ENCODE data around the gene GPRIN1.

The GPRIN1 gene

GRCh38 chr5:176608937-176609723 lies 826 bp downstream of the GPRIN1 start:
- TF ChIP-seq BHLHE40 (IDR thresholded peaks at IDR 0.05; ENCODE audit: borderline replicate concordance) (no peak), FOXK2 (IDR thresholded peaks at IDR 0.05) (no peak), CTBP1 (IDR thresholded peaks at IDR 0.05; ENCODE audit: borderline replicate concordance) (no peak), PKNOX1 (IDR thresholded peaks at IDR 0.05) (no peak), NFRKB (IDR thresholded peaks at IDR 0.05) (no peak), ARNT (IDR thresholded peaks at IDR 0.05) (no peak), FOXM1 (IDR thresholded peaks at IDR 0.05; ENCODE audit: borderline replicate concordance) (no peak), LEF1 (IDR thresholded peaks at IDR 0.05; ENCODE audit: borderline replicate concordance) (no peak), ELF4 (IDR thresholded peaks at IDR 0.05) (no peak), ZNF384 (IDR thresholded peaks at IDR 0.05) (no peak), L3MBTL2 (conservative IDR thresholded peaks at IDR 0.05) (no peak), TARDBP (IDR thresholded peaks at IDR 0.05) (no peak), HDGF (IDR thresholded peaks at IDR 0.05; ENCODE audit: borderline replicate concordance) (no peak)
- ChIA-PET CTCF (no interaction called here), POLR2A (interaction anchor here (0.9 to 1.4 kb wide), 6 partner anchors 13 to 39 kb away, joined by 3 read pairs; partner anchors contain the start of genes EIF4E1B, SNCB and TSPAN17)
- DNase-seq (ENCODE audit: extremely low spot score) = no peak

GRCh38 chr5:176608142-176608705 lies 1.7 kb downstream of the GPRIN1 start:
- TF ChIP-seq SP1 (IDR thresholded peaks at IDR 0.05) (no peak), CTBP1 (IDR thresholded peaks at IDR 0.05; ENCODE audit: borderline replicate concordance) (no peak), FOXA1 (IDR thresholded peaks at IDR 0.05) (no peak), BHLHE40 (IDR thresholded peaks at IDR 0.05; ENCODE audit: borderline replicate concordance) (no peak), NFRKB (IDR thresholded peaks at IDR 0.05) (no peak), SUZ12 (IDR thresholded peaks at IDR 0.05) (no peak), PKNOX1 (IDR thresholded peaks at IDR 0.05) (no peak), FOXM1 (IDR thresholded peaks at IDR 0.05; ENCODE audit: borderline replicate concordance) (no peak), FOXK2 (IDR thresholded peaks at IDR 0.05) (no peak), L3MBTL2 (conservative IDR thresholded peaks at IDR 0.05) (no peak), TARDBP (IDR thresholded peaks at IDR 0.05) (no peak), LEF1 (IDR thresholded peaks at IDR 0.05; ENCODE audit: borderline replicate concordance) (no peak), ELF4 (IDR thresholded peaks at IDR 0.05) (no peak), ARNT (IDR thresholded peaks at IDR 0.05) (no peak), HDGF (IDR thresholded peaks at IDR 0.05; ENCODE audit: borderline replicate concordance) (no peak), ZNF384 (IDR thresholded peaks at IDR 0.05) (no peak)
- CTCF ChIA-PET = interaction anchor here (0.6 kb wide), 1 partner anchor 885 kb away, joined by 3 read pairs; no protein-coding TSS in a partner anchor
- no peak for DNase-seq (ENCODE audit: extremely low spot score)
- POLR2A ChIA-PET = interaction anchor here (1.2 kb wide), 1 partner anchor 13 kb away, joined by 3 read pairs; no protein-coding TSS in a partner anchor

- POLR2A ChIA-PET = interaction anchor here (1.4 to 1.7 kb wide), 2 partner anchors 40 to 70 kb away, joined by 3 to 7 read pairs; partner anchors contain the start of genes RNF44 and TSPAN17
- DNase-seq (ENCODE audit: extremely low spot score) = no peak
- TF ChIP-seq ZNF384 (IDR thresholded peaks at IDR 0.05) (no peak), LEF1 (IDR thresholded peaks at IDR 0.05; ENCODE audit: borderline replicate concordance) (no peak), BHLHE40 (IDR thresholded peaks at IDR 0.05; ENCODE audit: borderline replicate concordance) (no peak), HDGF (IDR thresholded peaks at IDR 0.05; ENCODE audit: borderline replicate concordance) (no peak), FOXA1 (IDR thresholded peaks at IDR 0.05) (no peak), CTBP1 (IDR thresholded peaks at IDR 0.05; ENCODE audit: borderline replicate concordance) (no peak), PKNOX1 (IDR thresholded peaks at IDR 0.05) (no peak), FOXM1 (IDR thresholded peaks at IDR 0.05; ENCODE audit: borderline replicate concordance) (no peak), TARDBP (IDR thresholded peaks at IDR 0.05) (no peak), ARNT (IDR thresholded peaks at IDR 0.05) (no peak), L3MBTL2 (conservative IDR thresholded peaks at IDR 0.05) (no peak), SUZ12 (IDR thresholded peaks at IDR 0.05) (no peak), NFRKB (IDR thresholded peaks at IDR 0.05) (no peak), FOXK2 (IDR thresholded peaks at IDR 0.05) (no peak), SP1 (IDR thresholded peaks at IDR 0.05) (no peak), ELF4 (IDR thresholded peaks at IDR 0.05) (no peak)
- CTCF ChIA-PET = interaction anchor here (0.6 kb wide), 1 partner anchor 69 kb away, joined by 3 read pairs; no protein-coding TSS in a partner anchor
Measured at GRCh38 chr5:176606875-176607274, 3.1 kb downstream of the GPRIN1 start.

GRCh38 chr5:176606032-176606431 lies 3.9 kb downstream of the GPRIN1 start:
- CTCF ChIA-PET = interaction anchor here (0.9 kb wide), 1 partner anchor 55 kb away, joined by 4 read pairs; no protein-coding TSS in a partner anchor
- POLR2A ChIA-PET = interaction anchor here (1.4 to 1.7 kb wide), 2 partner anchors 41 to 69 kb away, joined by 3 to 7 read pairs; partner anchors contain the start of genes RNF44 and TSPAN17
- TF ChIP-seq SUZ12 (IDR thresholded peaks at IDR 0.05) (no peak), NFRKB (IDR thresholded peaks at IDR 0.05) (no peak), ELF4 (IDR thresholded peaks at IDR 0.05) (no peak), TARDBP (IDR thresholded peaks at IDR 0.05) (no peak), CTBP1 (IDR thresholded peaks at IDR 0.05; ENCODE audit: borderline replicate concordance) (no peak), ARNT (IDR thresholded peaks at IDR 0.05) (no peak), LEF1 (IDR thresholded peaks at IDR 0.05; ENCODE audit: borderline replicate concordance) (no peak), SP1 (IDR thresholded peaks at IDR 0.05) (no peak), FOXM1 (IDR thresholded peaks at IDR 0.05; ENCODE audit: borderline replicate concordance) (no peak), BHLHE40 (IDR thresholded peaks at IDR 0.05; ENCODE audit: borderline replicate concordance) (no peak), FOXK2 (IDR thresholded peaks at IDR 0.05) (no peak)
- DNase-seq (ENCODE audit: extremely low spot score) = no peak

GRCh38 chr5:176603091-176603490 lies 6.9 kb downstream of the GPRIN1 start:
- DNase-seq (ENCODE audit: extremely low spot score) = no peak
- CTCF ChIA-PET = no interaction called here
- TF ChIP-seq FOXK2 (IDR thresholded peaks at IDR 0.05) (no peak), LEF1 (IDR thresholded peaks at IDR 0.05; ENCODE audit: borderline replicate concordance) (no peak), BHLHE40 (IDR thresholded peaks at IDR 0.05; ENCODE audit: borderline replicate concordance) (no peak), FOXA1 (IDR thresholded peaks at IDR 0.05) (no peak), TARDBP (IDR thresholded peaks at IDR 0.05) (no peak), L3MBTL2 (conservative IDR thresholded peaks at IDR 0.05) (no peak), FOXM1 (IDR thresholded peaks at IDR 0.05; ENCODE audit: borderline replicate concordance) (no peak), ZNF384 (IDR thresholded peaks at IDR 0.05) (no peak), ELF4 (IDR thresholded peaks at IDR 0.05) (no peak), SP1 (IDR thresholded peaks at IDR 0.05) (no peak), PKNOX1 (IDR thresholded peaks at IDR 0.05) (no peak), CTBP1 (IDR thresholded peaks at IDR 0.05; ENCODE audit: borderline replicate concordance) (no peak)
- POLR2A ChIA-PET = no interaction called here

All from HEK293T (cell line).